Transverse colon (tissue), 4 donors: ENCODE data around the gene PIAS1.
"Not testable (repeated sequence)": the region's sequence is repeated elsewhere in the genome, so short reads cannot be mapped to it uniquely, and the experiment has no call there.

ENCODE experiments used
- CTCF ChIP-seq, 5 experiments: fragments of 200-600 bp in 3 of 5; fragments of 450-650 bp in 2 of 5; sonication (generic) in 3 of 5; IDR thresholded peaks; 1 replicate in 2 of 5; 2 replicates in 3 of 5; pipeline ENCODE4 v1.5.1; 2016 to 2017; ENCODE audit warnings: antibody characterized with exemption in 5 of 5, inconsistent platforms in 3 of 5, mild to moderate bottlenecking in 2 of 5, moderate library complexity in 1 of 5
- POLR2A ChIP-seq: fragments of 450-650 bp; IDR thresholded peaks from one replicate; pipeline ENCODE4 v1.6.1; 2016; ENCODE audit warnings: antibody characterized with exemption, mild to moderate bottlenecking, moderate library complexity
- POLR2AphosphoS5 ChIP-seq, 3 donors: sonication (generic); formaldehyde crosslinking; IDR thresholded peaks; one replicate each; pipeline ENCODE4 v1.6.1; 2016; ENCODE audit warnings: antibody characterized with exemption in 3 of 3

GRCh38 chr15:68213491-68213845 is 159.4 kb downstream of the PIAS1 start:
- not testable (repeated sequence) for TF ChIP-seq CTCF (IDR thresholded peaks at IDR 0.05); POLR2AphosphoS5 (IDR thresholded peaks at IDR 0.05); POLR2A
